ENCODE measurements around the gene CDKN2D.

CDKN2D gene

GRCh38 chr19:10519421-10519820 lies 49.4 kb downstream of the CDKN2D start:
- DNase-seq: no peak

- no peak for DNase-seq
Measured at GRCh38 chr19:10518444-10519361, 50.1 kb downstream of the CDKN2D start.

GRCh38 chr19:10517760-10518443 lies 50.9 kb downstream of the CDKN2D start:
- peak; percentile 35 for DNase-seq

DNA sequence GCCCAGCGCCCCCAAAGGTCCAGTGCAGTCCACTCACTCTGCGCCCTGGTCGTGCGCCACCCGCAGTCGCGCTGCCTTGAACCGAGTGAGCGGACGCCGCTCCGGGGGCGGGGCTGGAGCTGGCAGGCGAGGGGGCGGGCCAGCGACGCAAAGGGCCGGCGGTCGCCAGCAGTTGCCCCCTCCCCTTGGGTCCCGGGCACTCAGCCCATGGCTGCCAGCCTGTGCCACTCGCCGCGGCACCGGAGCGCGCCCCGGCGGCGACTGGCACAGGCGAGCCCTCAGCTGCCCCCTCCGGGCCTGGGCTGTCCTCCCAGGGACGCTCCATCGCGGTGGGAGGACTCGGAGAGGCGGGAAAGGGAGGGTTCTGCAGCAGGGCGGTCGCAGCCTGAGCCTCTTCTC lies 51.4 kb downstream of the CDKN2D start, which contains the start of gene S1PR5:
S1PR5 (minus strand) TSS at position 87 of the 399 bp plus-strand sequence. CDS start 2,436 bp downstream, outside the sequence.
- peak; percentile 29 for DNase-seq

DNA sequence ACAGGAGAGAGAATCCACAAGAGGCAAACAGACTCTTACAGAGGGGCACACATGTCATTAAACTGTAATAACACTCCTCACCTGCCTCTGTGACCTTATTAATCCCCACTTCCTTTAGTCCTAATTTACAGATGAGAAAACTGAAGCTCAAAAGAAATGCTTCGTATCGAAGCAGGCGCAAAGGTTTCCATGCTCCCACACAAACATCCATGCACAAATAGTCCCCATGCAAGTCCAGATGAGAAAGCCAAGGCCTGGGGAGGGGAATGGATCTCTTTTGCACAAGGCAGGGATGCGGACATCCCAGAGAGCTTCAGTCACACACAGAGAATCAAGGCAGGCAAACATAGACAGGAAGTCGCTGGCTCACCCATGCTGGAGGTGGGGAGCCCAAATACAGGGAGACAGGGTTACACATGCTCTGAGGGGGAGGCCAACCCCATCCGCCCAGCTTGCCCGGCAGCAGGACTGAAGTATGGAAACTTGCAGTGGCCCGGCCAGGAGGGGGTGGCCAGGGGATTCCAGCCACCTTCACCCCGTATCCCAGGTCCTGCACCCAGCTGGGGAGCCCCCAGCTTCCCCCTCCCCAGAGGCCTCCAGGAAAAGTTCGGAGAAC lies 52.0 kb downstream of the CDKN2D start:
- DNase-seq: no peak

Data from activated T-cell treated with anti-CD3 and anti-CD28 coated beads, Interleukin-2, amount 50 U/mL, for 1 hour (primary cell).